Right atrium auricular region (tissue), 2 donors: Measurements from ENCODE around the gene VAMP2. TPM values are rescaled to one million over a fixed set of nuclear protein-coding genes. Genes with fewer than 3 reads are reported as not detected.

Experiments used
- DNase-seq: peaks from one replicate; pipeline ENCODE4 v3.0.0-alpha.2; 2019; ENCODE audit warnings: low spot score
- H3K27ac ChIP-seq, 2 donors: fragments of 200-600 bp; sonication (generic); 1 replicate in 1 of 2; 2 replicates in 1 of 2; pipeline ENCODE4 v1.5.1; 2016 to 2019
- H3K27me3 ChIP-seq, 2 donors: fragments of 200-600 bp; sonication (generic); one replicate each; pipeline versions ENCODE4 v1.5.1 to v1.6.0; 2017 to 2019
- H3K36me3 ChIP-seq: fragments of 200-600 bp; sonication (generic); one replicate; pipeline ENCODE4 v1.5.1; 2016
- H3K4me1 ChIP-seq, 2 donors: fragments of 200-600 bp; sonication (generic); one replicate each; pipeline versions ENCODE4 v1.5.1 to v1.6.0; 2017 to 2019
- H3K4me3 ChIP-seq, 2 donors: fragments of 200-600 bp; sonication (generic); 1 replicate in 1 of 2; 2 replicates in 1 of 2; pipeline ENCODE4 v1.5.1; 2017 to 2019; ENCODE audit warnings: mild to moderate bottlenecking in 1 of 2, moderate library complexity in 1 of 2
- H3K9me3 ChIP-seq, 2 donors: fragments of 200-600 bp; sonication (generic); one replicate each; pipeline ENCODE4 v1.5.1; 2019
- total RNA-seq, 2 donors: library from RNA; depleted of rRNA; stranded (reverse); fragments of >200 nt; gene quantifications; one replicate each; pipeline ENCODE4 v1.1.0, GENCODE V29; 2016
- TF ChIP-seq, protein P1 (sequence below), 2 donors: fragments of 200-600 bp; sonication (generic); IDR thresholded peaks; one replicate each; pipeline ENCODE4 v1.5.1; 2019; ENCODE audit warnings: antibody characterized with exemption in 2 of 2

VAMP2 gene
- total RNA-seq, 2 donors from 2014 or later: 27.4 to 39.7 TPM

GRCh38 chr17:8125154-8125946 is 37.4 kb downstream of the VAMP2 start:
- peaks cover 0 to 67% of the 10 kb centered on the region in 2 donors for H3K4me1 ChIP-seq

GRCh38 chr17:8124350-8125153 is 38.2 kb downstream of the VAMP2 start:
- Histone ChIP-seq H3K36me3 (no peaks in the 10 kb centered on the region), H3K27ac (no peak overlapping the region), H3K9me3 (no peaks in the 10 kb centered on the region), H3K4me1 (peaks cover 0 to 69% of the 10 kb centered on the region in 2 donors), H3K4me3 (peak overlapping the region; percentile 38 to 63), H3K27me3 (no peaks in the 10 kb centered on the region)
- DNase-seq: no peak
- TF ChIP-seq, protein P1, sequence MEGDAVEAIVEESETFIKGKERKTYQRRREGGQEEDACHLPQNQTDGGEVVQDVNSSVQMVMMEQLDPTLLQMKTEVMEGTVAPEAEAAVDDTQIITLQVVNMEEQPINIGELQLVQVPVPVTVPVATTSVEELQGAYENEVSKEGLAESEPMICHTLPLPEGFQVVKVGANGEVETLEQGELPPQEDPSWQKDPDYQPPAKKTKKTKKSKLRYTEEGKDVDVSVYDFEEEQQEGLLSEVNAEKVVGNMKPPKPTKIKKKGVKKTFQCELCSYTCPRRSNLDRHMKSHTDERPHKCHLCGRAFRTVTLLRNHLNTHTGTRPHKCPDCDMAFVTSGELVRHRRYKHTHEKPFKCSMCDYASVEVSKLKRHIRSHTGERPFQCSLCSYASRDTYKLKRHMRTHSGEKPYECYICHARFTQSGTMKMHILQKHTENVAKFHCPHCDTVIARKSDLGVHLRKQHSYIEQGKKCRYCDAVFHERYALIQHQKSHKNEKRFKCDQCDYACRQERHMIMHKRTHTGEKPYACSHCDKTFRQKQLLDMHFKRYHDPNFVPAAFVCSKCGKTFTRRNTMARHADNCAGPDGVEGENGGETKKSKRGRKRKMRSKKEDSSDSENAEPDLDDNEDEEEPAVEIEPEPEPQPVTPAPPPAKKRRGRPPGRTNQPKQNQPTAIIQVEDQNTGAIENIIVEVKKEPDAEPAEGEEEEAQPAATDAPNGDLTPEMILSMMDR (IDR thresholded peaks at IDR 0.05): no peak

More at GRCh38 chr17:8125154-8125946, 37.4 kb downstream of the VAMP2 start:
- H3K4me3 ChIP-seq: peak overlapping the region; percentile 65 to 66
- H3K36me3 ChIP-seq: no peaks in the 10 kb centered on the region
- H3K27me3 ChIP-seq: no peaks in the 10 kb centered on the region
- no peaks in the 10 kb centered on the region for H3K9me3 ChIP-seq
- TF ChIP-seq, protein P1 (IDR thresholded peaks at IDR 0.05): no peak
- peak overlapping the region; percentile 76 to 83 for H3K27ac ChIP-seq
- DNase-seq: peak; percentile 87

DNA sequence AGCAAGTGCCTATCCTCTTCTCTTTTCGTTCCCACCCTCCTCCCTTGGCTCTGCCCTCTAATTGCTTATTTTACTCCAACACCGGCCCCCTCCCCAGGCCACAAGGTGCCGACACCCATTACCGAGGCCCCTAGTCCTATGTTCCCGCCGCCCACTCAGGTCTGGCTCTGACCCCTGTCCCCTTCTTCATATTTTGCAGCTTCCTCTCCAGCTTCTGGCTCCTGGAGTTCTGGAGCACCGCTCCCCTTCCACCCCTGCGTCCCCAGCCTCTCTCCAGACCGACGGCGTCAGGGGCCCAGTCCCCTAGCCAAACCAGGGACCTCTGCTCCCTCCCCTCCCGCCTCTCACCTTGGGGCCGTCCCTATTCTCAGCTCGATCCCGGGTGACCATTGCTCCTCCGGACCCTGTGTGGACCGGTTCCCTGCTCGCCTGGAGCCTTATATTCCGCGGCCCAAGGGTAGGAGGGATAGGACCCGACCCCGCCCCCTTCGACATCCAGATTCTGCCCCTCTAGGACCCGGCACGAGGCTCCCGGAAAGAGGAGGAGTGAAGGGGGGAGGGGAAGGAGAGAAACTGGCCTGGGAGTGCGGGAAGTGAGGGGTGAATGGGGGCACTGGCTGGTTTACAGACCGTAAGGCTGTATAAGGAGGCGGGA is 38.9 kb downstream of the VAMP2 start, which contains the start of gene HES7:
TSS of gene HES7 (minus strand) at position 412 of the 655 bp plus-strand sequence. CDS start at position 390, 22 bp downstream.
- DNase-seq: no peak
- Histone ChIP-seq H3K4me3 (peak within 1 kb of the TSS; percentile 38 to 63), H3K9me3 (no peaks in the 10 kb centered on the region), H3K36me3 (no peaks in the 10 kb centered on the region), H3K27me3 (no peaks in the 10 kb centered on the region), H3K4me1 (peaks cover 0 to 69% of the 10 kb centered on the region in 2 donors), H3K27ac (peak within 1 kb of the TSS; percentile 46 to 71)
- TF ChIP-seq, protein P1 (IDR thresholded peaks at IDR 0.05): no peak

GRCh38 chr17:8122924-8123694 is 39.6 kb downstream of the VAMP2 start:
- Histone ChIP-seq H3K27me3 (no peaks in the 10 kb centered on the region), H3K4me3 (peak overlapping the region; percentile 38 to 63), H3K4me1 (peaks cover 0 to 75% of the 10 kb centered on the region in 2 donors), H3K27ac (peak overlapping the region; percentile 46 to 71), H3K9me3 (no peaks in the 10 kb centered on the region), H3K36me3 (no peaks in the 10 kb centered on the region)
- no peak for DNase-seq
- TF ChIP-seq, protein P1 (IDR thresholded peaks at IDR 0.05): no peak

- H3K36me3 ChIP-seq: no peaks in the 10 kb centered on the region
- no peaks in the 10 kb centered on the region for H3K27me3 ChIP-seq
- TF ChIP-seq, protein P1 (IDR thresholded peaks at IDR 0.05): no peak
- no peaks in the 10 kb centered on the region for H3K9me3 ChIP-seq
- peak overlapping the region; percentile 38 to 63 for H3K4me3 ChIP-seq
- H3K27ac ChIP-seq: peak overlapping the region; percentile 46 to 71
- H3K4me1 ChIP-seq: peaks cover 0 to 81% of the 10 kb centered on the region in 2 donors
- no peak for DNase-seq
Observed at GRCh38 chr17:8122422-8122923, 40.3 kb downstream of the VAMP2 start.
